K562 (cell line): ENCODE results near the gene SLC5A6. TPM values are rescaled to one million over a fixed set of nuclear protein-coding genes. Genes with fewer than 3 reads are reported as not detected.

ENCODE experiments used
- BRF1 ChIP-seq: IDR thresholded peaks from 3 replicates; pipeline ENCODE4 v1.6.1; 2011; ENCODE audit warnings: borderline replicate concordance, mild to moderate bottlenecking; ENCODE audit not compliant: insufficient read length; ENCODE audit errors: extremely low read depth
- CC2D1A ChIP-seq: fragments of 450-650 bp; IDR thresholded peaks from 2 replicates; pipeline ENCODE4 v1.6.1; 2017; ENCODE audit warnings: mild to moderate bottlenecking
- DPF2 ChIP-seq: fragments of 450-650 bp; IDR thresholded peaks from 2 replicates; pipeline ENCODE4 v1.6.1; 2016
- FOXP1 ChIP-seq: sonication (generic); formaldehyde crosslinking; IDR thresholded peaks from 2 replicates; pipeline ENCODE4 v1.8.0; 2022; ENCODE audit warnings: mild to moderate bottlenecking, missing genetic modification reagents
- MAFF ChIP-seq: IDR thresholded peaks from 2 replicates; pipeline ENCODE4 v1.6.1; 2012; ENCODE audit warnings: low read length, improper control_type of control experiment
- MAFK ChIP-seq: IDR thresholded peaks from 2 replicates; pipeline ENCODE4 v1.6.1; 2011; ENCODE audit warnings: low read length, improper control_type of control experiment
- MBD1 ChIP-seq: fragments of 250-450 bp; sonication (Bioruptor Pico); IDR thresholded peaks from 2 replicates; pipeline ENCODE4 v1.8.0; 2022; ENCODE audit warnings: inconsistent platforms
- NFE2 ChIP-seq: IDR thresholded peaks from 2 replicates; pipeline ENCODE4 v1.6.1; 2014; ENCODE audit warnings: antibody characterized with exemption, low read depth
- NFIC ChIP-seq: fragments of 450-650 bp; IDR thresholded peaks from 2 replicates; pipeline ENCODE4 v1.6.1; 2017; ENCODE audit warnings: mild to moderate bottlenecking, inconsistent platforms
- PHF21A ChIP-seq: fragments of 450-650 bp; IDR thresholded peaks from 2 replicates; pipeline ENCODE4 v1.6.1; 2017; ENCODE audit warnings: low read depth, borderline replicate concordance
- RFX5 ChIP-seq: IDR thresholded peaks from 2 replicates; pipeline ENCODE4 v1.6.1; 2011; ENCODE audit warnings: low read depth, mild to moderate bottlenecking, improper control_type of control experiment, low read length
- RUNX1 ChIP-seq: sonication (generic); IDR thresholded peaks from 2 replicates; pipeline ENCODE4 v1.6.1; 2016; ENCODE audit warnings: antibody characterized with exemption, low read depth
- SAFB ChIP-seq: fragments of 200-400 bp; formaldehyde crosslinking; IDR thresholded peaks from 2 replicates; pipeline ENCODE4 v1.6.1; 2017; ENCODE audit warnings: low read depth, low read length, borderline replicate concordance
- SETDB1 ChIP-seq: IDR thresholded peaks from one replicate; pipeline ENCODE4 v1.6.1; 2012; ENCODE audit warnings: low read length, control low read depth, inconsistent platforms
- STAG1 ChIP-seq: sonication (generic); formaldehyde crosslinking; IDR thresholded peaks from 2 replicates; pipeline ENCODE4 v1.5.0; 2020; ENCODE audit warnings: missing genetic modification reagents, borderline replicate concordance
- STAT6 ChIP-seq: sonication (generic); formaldehyde crosslinking; IDR thresholded peaks from 2 replicates; pipeline ENCODE4 v1.8.1; 2023; ENCODE audit warnings: mild to moderate bottlenecking, missing genetic modification reagents
- TARDBP ChIP-seq: fragments of 450-650 bp; IDR thresholded peaks from 2 replicates; pipeline ENCODE4 v1.6.1; 2016
- U2AF1 ChIP-seq: fragments of 200-400 bp; formaldehyde crosslinking; optimal IDR thresholded peaks from 2 replicates; pipeline ENCODE3; 2017; ENCODE audit warnings: mild to moderate bottlenecking, low read depth, low read length, moderate library complexity
- USF2 ChIP-seq: sonication (generic); formaldehyde crosslinking; IDR thresholded peaks from 2 replicates; pipeline ENCODE4 v1.5.0; 2020; ENCODE audit warnings: missing genetic modification reagents
- ZBTB8A ChIP-seq: fragments of 450-650 bp; IDR thresholded peaks from 2 replicates; pipeline ENCODE4 v1.6.1; 2018; ENCODE audit warnings: mild to moderate bottlenecking, moderate library complexity; ENCODE audit not compliant: partially characterized antibody
- ZNF311 ChIP-seq: fragments of 250-450 bp; sonication (Bioruptor Pico); IDR thresholded peaks from 2 replicates; pipeline ENCODE4 v1.4.0; 2020; ENCODE audit warnings: mild to moderate bottlenecking, moderate library complexity
- ZNF740 ChIP-seq, 3 experiments: fragments of 200-800 bp in 1 of 3; sonication (Bioruptor generic) in 1 of 3; sonication (generic) in 1 of 3; formaldehyde crosslinking in 1 of 3; IDR thresholded peaks; 2 replicates each; pipeline versions ENCODE4 v1.6.1 to v1.8.0; 2016 to 2022; ENCODE audit warnings: mild to moderate bottlenecking in 2 of 3, missing compliant biosample characterization in 2 of 3, missing genetic modification characterization in 2 of 3, missing genetic modification reagents in 1 of 3
- ZNF766 ChIP-seq: fragments of 200-800 bp; sonication (Bioruptor generic); conservative IDR thresholded peaks from 2 replicates; pipeline ENCODE4 v1.6.1; 2016; ENCODE audit warnings: missing genetic modification characterization, missing compliant biosample characterization
- polyA plus RNA-seq, 8 experiments: library from polyadenylated mRNA; depleted of rRNA in 4 of 8; stranded (reverse) in 5 of 8; unstranded in 3 of 8; fragments of >200 nt; fragmentation: Nextera tagmentation in 2 of 8; fragmentation: Illumina TruSeq in 1 of 8; extraction: Ambion mirVana in 2 of 8; extraction: Trizol in 1 of 8; gene quantifications; 2 replicates each; pipeline versions ENCODE4 v1.2.1 to v1.2.3, GENCODE V29; 2011 to 2014; ENCODE audit warnings: inconsistent platforms in 1 of 8, missing spikeins in 1 of 8
- total RNA-seq, 7 experiments: library from RNA; depleted of rRNA in 6 of 7; stranded (reverse); fragments of >200 nt in 6 of 7; fragmentation: Illumina TruSeq in 2 of 7; extraction: Trizol in 2 of 7; gene quantifications; 2 replicates each; pipeline versions ENCODE4 v1.2.1 to v1.2.3, GENCODE V29; 2011 to 2021; ENCODE audit warnings: low replicate concordance in 1 of 7

The SLC5A6 gene
- total and polyA plus RNA-seq, 9 of the 15 experiments (the other 6 are each of a cell fraction or from before 2014, with no cell fraction given), result 32.6 to 137 (median 107) TPM

GRCh38 chr2:27217173-27218121 is 5.4 kb upstream of the SLC5A6 start, which contains the start of gene CAD (continued):
- TF ChIP-seq BRF1 (no peak), FOXP1 (CRISPR knock-in tag) (no peak), DPF2 (no peak), NFIC (peak; percentile 26; the same call in 1 of the 2 replicates), ZNF311 (CRISPR knock-in tag) (no peak), ZNF740 (CRISPR knock-in tag; IDR thresholded peaks at IDR 0.05) (no peak), ZNF740 (tag; IDR thresholded peaks at IDR 0.05) (no peak), USF2 (CRISPR knock-in tag) (peak; percentile 89), MBD1 (CRISPR knock-in tag) (no peak), RFX5 (no peak), SAFB (no peak), STAG1 (no peak), MAFK (no peak), TARDBP (no peak), ZNF766 (no peak), ZBTB8A (no peak), PHF21A (no peak), CC2D1A (no peak), MAFF (no peak), U2AF1 (no peak), STAT6 (CRISPR knock-in tag) (no peak), SETDB1 (no peak), NFE2 (no peak), RUNX1 (peak; percentile 7; the same call in 1 of the 2 replicates)
